Mesendoderm (in vitro differentiated cells): ENCODE measurements around the gene PTPRM.

Experiments
- DNase-seq: peaks from one replicate; pipeline ENCODE4 v3.0.0; 2013
- H2AK5ac ChIP-seq: 2 replicates; pipeline ENCODE4 v1.6.1; 2013; ENCODE audit warnings: low read length, inconsistent platforms
- H2BK120ac ChIP-seq: 2 replicates; pipeline ENCODE4 v1.6.1; 2013; ENCODE audit warnings: low read depth, mild to moderate bottlenecking, low read length, moderate library complexity, mixed read lengths
- H2BK15ac ChIP-seq: replicated peaks from 2 replicates; pipeline ENCODE4 v1.6.1; 2013; ENCODE audit warnings: low read depth, mild to moderate bottlenecking, moderate library complexity
- H2BK5ac ChIP-seq: 2 replicates; pipeline ENCODE4 v1.6.1; 2013; ENCODE audit warnings: low read length, inconsistent platforms
- H3K18ac ChIP-seq: 2 replicates; pipeline ENCODE4 v1.6.1; 2013; ENCODE audit warnings: mild to moderate bottlenecking, low read length, mixed read lengths
- H3K23ac ChIP-seq: one replicate; pipeline ENCODE4 v1.6.1; 2013; ENCODE audit warnings: low read length
- H3K27ac ChIP-seq: 2 replicates; pipeline ENCODE4 v1.5.1; 2013; ENCODE audit warnings: low read depth, mild to moderate bottlenecking, inconsistent platforms, low read length, moderate library complexity
- H3K27me3 ChIP-seq: 2 replicates; pipeline ENCODE4 v1.6.1; 2013; ENCODE audit warnings: low read length, control low read depth, mild to moderate bottlenecking, inconsistent platforms; ENCODE audit not compliant: insufficient read depth, poor library complexity
- H3K36me3 ChIP-seq: 2 replicates; pipeline ENCODE4 v1.6.1; 2013; ENCODE audit warnings: low read length, inconsistent platforms; ENCODE audit not compliant: control insufficient read depth, insufficient read depth
- H3K4ac ChIP-seq: one replicate; pipeline ENCODE4 v1.6.1; 2013; ENCODE audit warnings: low read depth, mild to moderate bottlenecking, low read length, moderate library complexity
- H3K4me1 ChIP-seq: 2 replicates; pipeline ENCODE4 v1.6.1; 2013; ENCODE audit warnings: low read depth, low read length, inconsistent platforms; ENCODE audit not compliant: control insufficient read depth
- H3K4me2 ChIP-seq: 2 replicates; pipeline ENCODE4 v1.6.1; 2013; ENCODE audit warnings: low read length
- H3K4me3 ChIP-seq: 2 replicates; pipeline ENCODE4 v1.5.1; 2013; ENCODE audit warnings: mild to moderate bottlenecking, low read length
- H3K56ac ChIP-seq: one replicate; pipeline ENCODE4 v1.6.1; 2013; ENCODE audit warnings: low read length
- H3K79me1 ChIP-seq: 2 replicates; pipeline ENCODE4 v1.6.1; 2013; ENCODE audit warnings: low read length, inconsistent platforms
- H3K79me2 ChIP-seq: 2 replicates; pipeline ENCODE4 v1.6.1; 2013; ENCODE audit warnings: mild to moderate bottlenecking, low read length; ENCODE audit not compliant: control insufficient read depth, insufficient read depth
- H3K9ac ChIP-seq: 2 replicates; pipeline ENCODE4 v1.6.1; 2013; ENCODE audit warnings: low read length, inconsistent platforms
- H4K5ac ChIP-seq: one replicate; pipeline ENCODE4 v1.6.1; 2013; ENCODE audit warnings: low read length
- H4K8ac ChIP-seq: one replicate; pipeline ENCODE4 v1.6.1; 2013; ENCODE audit warnings: low read depth, mild to moderate bottlenecking, control low read depth, low read length, moderate library complexity
- WGBS: extraction: QIAGEN DNeasy Blood & Tissue Kit; methylation state at CpG from one replicate; pipeline ENCODE4 v1.1.7; 2013; ENCODE audit warnings: low lambda C conversion rate, missing lambda C conversion rate; ENCODE audit not compliant: insufficient coverage; ENCODE audit errors: extremely low coverage; 5-methylcytosine and 5-hydroxymethylcytosine counted together

The PTPRM gene

DNA sequence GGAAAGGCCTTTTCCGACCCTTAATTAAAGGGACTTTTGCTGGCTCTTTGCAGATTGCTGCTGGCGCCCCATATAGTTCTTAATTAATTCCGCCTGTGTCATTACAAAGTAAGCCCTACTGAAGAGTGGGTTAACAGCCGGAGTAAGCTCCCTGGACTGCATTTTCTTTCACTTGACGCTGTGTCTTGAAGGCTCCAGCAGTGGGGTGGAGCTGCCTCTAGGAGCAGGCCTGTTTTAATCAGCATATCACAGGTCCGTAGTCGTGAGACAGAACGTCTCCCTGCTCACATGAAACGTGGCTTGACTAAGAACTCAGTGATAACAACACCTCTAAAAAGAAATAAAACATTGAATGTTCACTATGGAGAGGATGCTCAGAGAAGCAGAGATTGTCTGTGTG is 712.2 kb downstream of the PTPRM start:
- Histone ChIP-seq H2BK120ac (no peak overlapping the region), H2BK5ac (no peak overlapping the region), H3K79me2 (no peaks in the 10 kb centered on the region), H2AK5ac (no peak overlapping the region), H3K4me1 (no peaks in the 10 kb centered on the region), H3K4me2 (no peak overlapping the region), H4K8ac (no peak overlapping the region), H4K5ac (no peak overlapping the region), H3K27me3 (no peaks in the 10 kb centered on the region), H3K27ac (no peak overlapping the region), H3K36me3 (no peaks in the 10 kb centered on the region), H3K56ac (no peak overlapping the region), H3K9ac (no peak overlapping the region), H3K4me3 (no peak overlapping the region), H3K4ac (no peak overlapping the region), H3K23ac (no peak overlapping the region), H3K79me1 (no peaks in the 10 kb centered on the region), H2BK15ac (no peak overlapping the region), H3K18ac (no peak overlapping the region)
- peak; percentile 37 for DNase-seq
- no CpG with 5 or more reads among the region's 9 CpGs for WGBS

GRCh38 chr18:8279781-8280330 is 712.7 kb downstream of the PTPRM start:
- H3K4me2 ChIP-seq: no peak overlapping the region
- no peaks in the 10 kb centered on the region for H3K79me1 ChIP-seq
- H3K18ac ChIP-seq: no peak overlapping the region
- H3K27ac ChIP-seq: no peak overlapping the region
- no peaks in the 10 kb centered on the region for H3K27me3 ChIP-seq
- H3K4ac ChIP-seq: no peak overlapping the region
- H3K79me2 ChIP-seq: no peaks in the 10 kb centered on the region
- H3K56ac ChIP-seq: no peak overlapping the region
- H4K5ac ChIP-seq: no peak overlapping the region
- no peak overlapping the region for H4K8ac ChIP-seq
- H3K36me3 ChIP-seq: no peaks in the 10 kb centered on the region
- H3K23ac ChIP-seq: no peak overlapping the region
- no peak overlapping the region for H3K4me3 ChIP-seq
- no peak overlapping the region for H3K9ac ChIP-seq
- DNase-seq: no peak
- H2BK120ac ChIP-seq: no peak overlapping the region
- no peak overlapping the region for H2BK15ac ChIP-seq
- H2AK5ac ChIP-seq: no peak overlapping the region
- WGBS: no CpG with 5 or more reads among the region's 7 CpGs
- H2BK5ac ChIP-seq: no peak overlapping the region
- H3K4me1 ChIP-seq: no peaks in the 10 kb centered on the region

GRCh38 chr18:8283891-8284585 is 716.9 kb downstream of the PTPRM start:
- no peaks in the 10 kb centered on the region for H3K36me3 ChIP-seq
- H3K79me2 ChIP-seq: no peaks in the 10 kb centered on the region
- H3K4ac ChIP-seq: no peak overlapping the region
- no peak for DNase-seq
- H3K9ac ChIP-seq: no peak overlapping the region
- H4K8ac ChIP-seq: no peak overlapping the region
- no peak overlapping the region for H2BK15ac ChIP-seq
- WGBS: no CpG with 5 or more reads among the region's 3 CpGs
- H3K27ac ChIP-seq: no peak overlapping the region
- no peak overlapping the region for H4K5ac ChIP-seq
- no peaks in the 10 kb centered on the region for H3K4me1 ChIP-seq
- H2AK5ac ChIP-seq: no peak overlapping the region
- no peaks in the 10 kb centered on the region for H3K79me1 ChIP-seq
- H3K27me3 ChIP-seq: no peaks in the 10 kb centered on the region
- H3K4me3 ChIP-seq: no peak overlapping the region
- no peak overlapping the region for H3K18ac ChIP-seq
- H2BK120ac ChIP-seq: no peak overlapping the region
- H3K56ac ChIP-seq: no peak overlapping the region
- no peak overlapping the region for H2BK5ac ChIP-seq
- no peak overlapping the region for H3K23ac ChIP-seq
- H3K4me2 ChIP-seq: no peak overlapping the region

DNA sequence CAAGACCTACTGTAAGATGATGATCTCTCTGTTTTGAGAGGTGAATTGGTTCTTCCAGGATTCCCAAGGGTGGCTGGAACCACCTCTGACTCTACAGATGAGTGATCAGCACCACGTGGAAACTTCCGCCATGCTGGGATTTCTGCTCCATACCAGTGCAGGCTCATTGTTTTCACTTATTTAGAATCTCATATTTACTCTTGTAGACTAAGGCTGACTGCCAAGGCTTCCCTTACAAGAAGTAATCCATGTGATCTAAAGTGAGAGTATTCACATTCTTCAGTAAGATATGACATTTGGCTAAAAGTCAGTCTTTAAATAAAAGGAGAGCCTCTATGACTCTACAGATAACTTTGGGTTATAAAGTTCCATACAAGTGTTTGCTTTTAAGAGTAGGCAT is 719.2 kb downstream of the PTPRM start:
- Histone ChIP-seq H2BK120ac (no peak overlapping the region), H3K4me1 (no peaks in the 10 kb centered on the region)

DNA sequence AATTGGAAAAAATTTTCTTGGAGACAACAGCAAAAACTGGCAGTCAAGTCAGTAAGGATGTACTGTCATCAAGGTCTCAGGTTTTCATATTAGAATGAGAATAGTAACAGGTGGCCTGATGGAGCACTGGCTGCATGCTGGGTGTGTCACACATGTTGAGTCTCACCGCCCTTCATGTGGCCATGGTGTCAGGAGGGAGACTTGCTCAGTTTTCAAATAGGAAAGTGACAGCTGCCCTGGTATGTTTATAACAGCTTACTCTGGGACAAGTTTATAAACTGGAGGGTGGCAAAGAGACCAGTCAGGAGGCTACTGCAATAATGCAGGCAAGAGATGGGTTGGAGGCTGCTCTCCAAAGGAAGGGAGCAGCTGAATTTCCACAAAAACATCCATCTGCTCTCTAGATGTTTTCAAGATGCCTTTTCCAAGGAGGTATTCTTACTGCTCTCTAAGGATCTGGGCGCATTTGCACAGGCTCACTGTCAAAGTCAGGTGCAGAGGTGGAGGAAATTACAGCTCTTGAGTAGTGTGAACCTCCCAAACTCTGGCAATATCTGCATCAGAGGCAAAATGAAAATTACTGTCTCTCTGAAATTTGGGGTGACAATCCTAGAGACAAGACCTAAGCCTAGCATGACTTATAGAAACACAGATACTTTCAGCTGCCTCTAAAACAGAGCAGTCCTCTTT is 720.2 kb downstream of the PTPRM start:
- H3K4me1 ChIP-seq: no peaks in the 10 kb centered on the region
- H3K18ac ChIP-seq: no peak overlapping the region
- H3K79me1 ChIP-seq: no peaks in the 10 kb centered on the region
- no peak overlapping the region for H2BK120ac ChIP-seq
- no peak overlapping the region for H4K5ac ChIP-seq
- H2AK5ac ChIP-seq: no peak overlapping the region
- no peaks in the 10 kb centered on the region for H3K36me3 ChIP-seq
- H3K9ac ChIP-seq: no peak overlapping the region
- H3K23ac ChIP-seq: no peak overlapping the region
- H3K56ac ChIP-seq: no peak overlapping the region
- DNase-seq: no peak
- H3K27ac ChIP-seq: no peak overlapping the region
- H2BK15ac ChIP-seq: no peak overlapping the region
- no peaks in the 10 kb centered on the region for H3K79me2 ChIP-seq
- H3K4ac ChIP-seq: no peak overlapping the region
- H3K4me2 ChIP-seq: no peak overlapping the region
- WGBS: no CpG with 5 or more reads among the region's 2 CpGs
- H4K8ac ChIP-seq: no peak overlapping the region
- H3K27me3 ChIP-seq: no peaks in the 10 kb centered on the region
- H3K4me3 ChIP-seq: no peak overlapping the region
- H2BK5ac ChIP-seq: no peak overlapping the region

More for the DNA sequence above, 719.2 kb downstream of the PTPRM start:
- no peak overlapping the region for H2AK5ac ChIP-seq
- H2BK5ac ChIP-seq: no peak overlapping the region
- H3K27ac ChIP-seq: no peak overlapping the region
- H4K8ac ChIP-seq: no peak overlapping the region
- no peak for DNase-seq
- no peak overlapping the region for H3K56ac ChIP-seq
- no peak overlapping the region for H3K4me3 ChIP-seq
- H3K27me3 ChIP-seq: no peaks in the 10 kb centered on the region
- H3K9ac ChIP-seq: no peak overlapping the region
- H3K79me1 ChIP-seq: no peaks in the 10 kb centered on the region
- H3K36me3 ChIP-seq: no peaks in the 10 kb centered on the region
- no peak overlapping the region for H3K4me2 ChIP-seq
- no peaks in the 10 kb centered on the region for H3K79me2 ChIP-seq
- no peak overlapping the region for H3K23ac ChIP-seq
- H4K5ac ChIP-seq: no peak overlapping the region
- H3K4ac ChIP-seq: no peak overlapping the region
- H2BK15ac ChIP-seq: no peak overlapping the region
- H3K18ac ChIP-seq: no peak overlapping the region
- WGBS: no CpG with 5 or more reads among the region's 2 CpGs
